Measurements from ENCODE around the gene HS6ST2.

- TF ChIP-seq, protein P1, sequence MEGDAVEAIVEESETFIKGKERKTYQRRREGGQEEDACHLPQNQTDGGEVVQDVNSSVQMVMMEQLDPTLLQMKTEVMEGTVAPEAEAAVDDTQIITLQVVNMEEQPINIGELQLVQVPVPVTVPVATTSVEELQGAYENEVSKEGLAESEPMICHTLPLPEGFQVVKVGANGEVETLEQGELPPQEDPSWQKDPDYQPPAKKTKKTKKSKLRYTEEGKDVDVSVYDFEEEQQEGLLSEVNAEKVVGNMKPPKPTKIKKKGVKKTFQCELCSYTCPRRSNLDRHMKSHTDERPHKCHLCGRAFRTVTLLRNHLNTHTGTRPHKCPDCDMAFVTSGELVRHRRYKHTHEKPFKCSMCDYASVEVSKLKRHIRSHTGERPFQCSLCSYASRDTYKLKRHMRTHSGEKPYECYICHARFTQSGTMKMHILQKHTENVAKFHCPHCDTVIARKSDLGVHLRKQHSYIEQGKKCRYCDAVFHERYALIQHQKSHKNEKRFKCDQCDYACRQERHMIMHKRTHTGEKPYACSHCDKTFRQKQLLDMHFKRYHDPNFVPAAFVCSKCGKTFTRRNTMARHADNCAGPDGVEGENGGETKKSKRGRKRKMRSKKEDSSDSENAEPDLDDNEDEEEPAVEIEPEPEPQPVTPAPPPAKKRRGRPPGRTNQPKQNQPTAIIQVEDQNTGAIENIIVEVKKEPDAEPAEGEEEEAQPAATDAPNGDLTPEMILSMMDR (IDR thresholded peaks at IDR 0.05): no peak
- no peak for TF ChIP-seq POLR2A (IDR thresholded peaks at IDR 0.05)
Measured at GRCh38 chrX:132918523-132918922, 39.9 kb downstream of the HS6ST2 start.

Data from testis (tissue), 2 donors.